A549 (cell line): Measurements from ENCODE around the gene CCDC27. TPM values are rescaled to one million over a fixed set of nuclear protein-coding genes. Genes with fewer than 3 reads are reported as not detected.

Experiments
- ATAC-seq, 2 experiments: fragments of 200-7000 bp in 1 of 2; fragments of >200 bp in 1 of 2; cut with Nextera tagmentation in 1 of 2; cut with Tn5 transposase in 1 of 2; 3 replicates each; pipeline versions ENCODE4 v1.8.0 to v1.9.1; 2018 to 2020; ENCODE audit warnings: mild to moderate bottlenecking in 1 of 2, moderate library complexity in 1 of 2
- CTCF ChIA-PET: fragments of 300-600 bp; sonication (Branson Sonifier 250); formaldehyde crosslinking; extraction: SDS; loops from one replicate; lab custom pipeline; 2021; ENCODE audit warnings: antibody characterized with exemption, inconsistent platforms; lab: Yijun Ruan, JAX
- POLR2A ChIA-PET: fragments of 350-600 bp; formaldehyde crosslinking; extraction: SDS; loops from one replicate; lab custom pipeline; 2021; ENCODE audit warnings: antibody characterized with exemption, inconsistent platforms; lab: Yijun Ruan, JAX
- DNase-seq, 2 experiments: peaks; one replicate each; pipeline versions ENCODE4 v3.0.0 to v3.0.0-alpha.2; 2011 to 2016; ENCODE audit warnings: low read depth in 1 of 2, low spot score in 1 of 2
- FAIRE-seq: peaks from 2 replicates; lab custom pipeline; 2011; peaks lifted over from hg19 to GRCh38; lab: Jason Lieb, UNC
- H3K27ac ChIP-seq, 2 experiments: fragments of >200 bp; sonication (Bioruptor Twin); formaldehyde crosslinking; 3 replicates each; pipeline ENCODE4 v1.5.1; 2016 to 2017
- H3K4me1 ChIP-seq: fragments of >200 bp; sonication (Bioruptor Twin); formaldehyde crosslinking; 3 replicates; pipeline ENCODE4 v1.6.1; 2016
- H3K4me2 ChIP-seq: fragments of >200 bp; sonication (Bioruptor Twin); formaldehyde crosslinking; 3 replicates; pipeline ENCODE4 v1.6.1; 2016
- H3K4me3 ChIP-seq: fragments of >200 bp; sonication (Bioruptor Twin); formaldehyde crosslinking; 3 replicates; pipeline ENCODE4 v1.5.1; 2016
- H3K9me3 ChIP-seq: fragments of >200 bp; sonication (Bioruptor Twin); formaldehyde crosslinking; 3 replicates; pipeline ENCODE4 v1.6.1; 2016
- BHLHE40 ChIP-seq: IDR thresholded peaks from 2 replicates; pipeline ENCODE4 v1.6.1; 2012; ENCODE audit warnings: low read depth, low read length, inconsistent platforms
- CEBPB ChIP-seq, 2 experiments: fragments of >200 bp in 1 of 2; sonication (Bioruptor Twin) in 1 of 2; formaldehyde crosslinking in 1 of 2; IDR thresholded peaks; 2 replicates each; pipeline ENCODE4 v1.6.1; 2012 to 2016
- CHD2 ChIP-seq: fragments of 150-350 bp; IDR thresholded peaks from 2 replicates; pipeline ENCODE4 v1.6.1; 2014; ENCODE audit warnings: low read length; ENCODE audit not compliant: partially characterized antibody
- CHD4 ChIP-seq: fragments of 200-600 bp; sonication (generic); IDR thresholded peaks from 2 replicates; pipeline ENCODE4 v1.6.1; 2016; ENCODE audit warnings: antibody characterized with exemption, mild to moderate bottlenecking, borderline replicate concordance
- EHF ChIP-seq: fragments of 250-450 bp; sonication (Bioruptor Pico); IDR thresholded peaks from 2 replicates; pipeline ENCODE4 v1.5.0; 2020; ENCODE audit warnings: mild to moderate bottlenecking
- EHMT2 ChIP-seq: fragments of 200-600 bp; sonication (generic); IDR thresholded peaks from 2 replicates; pipeline ENCODE4 v1.6.1; 2016; ENCODE audit warnings: antibody characterized with exemption, low read depth, mild to moderate bottlenecking, moderate library complexity
- ESRRA ChIP-seq: fragments of 150-350 bp; IDR thresholded peaks from 2 replicates; pipeline ENCODE4 v1.6.1; 2014; ENCODE audit warnings: mild to moderate bottlenecking, low read length, borderline replicate concordance
- FOSB ChIP-seq: fragments of 250-450 bp; sonication (Bioruptor Pico); IDR thresholded peaks from 2 replicates; pipeline ENCODE4 v1.5.0; 2020; ENCODE audit warnings: mild to moderate bottlenecking, moderate library complexity
- FOSL2 ChIP-seq, 2 experiments: fragments of 450-650 bp in 1 of 2; fragments of >200 bp in 1 of 2; sonication (Bioruptor Twin) in 1 of 2; formaldehyde crosslinking; IDR thresholded peaks; 2 replicates each; pipeline versions ENCODE4 v1.5.0 to v1.6.1; 2016 to 2020; ENCODE audit warnings: mild to moderate bottlenecking in 1 of 2, moderate library complexity in 1 of 2
- HEYL ChIP-seq: fragments of 250-450 bp; sonication (Bioruptor Pico); IDR thresholded peaks from 2 replicates; pipeline ENCODE4 v1.8.0; 2021; ENCODE audit warnings: mild to moderate bottlenecking, moderate library complexity
- HOXB5 ChIP-seq: fragments of 250-450 bp; sonication (Bioruptor Pico); IDR thresholded peaks from 2 replicates; pipeline ENCODE4 v1.5.0; 2020; ENCODE audit warnings: mild to moderate bottlenecking, moderate library complexity
- KDM5A ChIP-seq: fragments of 200-600 bp; sonication (generic); IDR thresholded peaks from 2 replicates; pipeline ENCODE4 v1.6.1; 2016; ENCODE audit warnings: antibody characterized with exemption, mild to moderate bottlenecking
- NPAS2 ChIP-seq: fragments of 250-450 bp; sonication (Bioruptor Pico); IDR thresholded peaks from 2 replicates; pipeline ENCODE4 v1.8.0; 2022; ENCODE audit warnings: mild to moderate bottlenecking, moderate library complexity, borderline replicate concordance
- NR3C1 ChIP-seq: fragments of >200 bp; sonication (Bioruptor Twin); formaldehyde crosslinking; IDR thresholded peaks from 3 replicates; pipeline ENCODE4 v1.6.1; 2017
- POLR2AphosphoS2 ChIP-seq: conservative IDR thresholded peaks from 2 replicates; pipeline ENCODE4 v1.6.1; 2012; ENCODE audit warnings: low read length, improper control_type of control experiment, inconsistent platforms
- RARB ChIP-seq: fragments of 250-450 bp; sonication (Bioruptor Pico); IDR thresholded peaks from 2 replicates; pipeline ENCODE4 v1.8.0; 2021; ENCODE audit warnings: mild to moderate bottlenecking, moderate library complexity
- RNF2 ChIP-seq: fragments of 200-600 bp; sonication (generic); IDR thresholded peaks from 2 replicates; pipeline ENCODE4 v1.6.1; 2016; ENCODE audit warnings: low read depth, mild to moderate bottlenecking, antibody characterized with exemption, moderate library complexity, borderline replicate concordance
- SMC3 ChIP-seq: fragments of >200 bp; sonication (Bioruptor Twin); formaldehyde crosslinking; IDR thresholded peaks from 3 replicates; pipeline ENCODE4 v1.6.1; 2018; ENCODE audit warnings: inconsistent platforms
- SREBF2 ChIP-seq: fragments of 450-650 bp; IDR thresholded peaks from 2 replicates; pipeline ENCODE4 v1.6.1; 2014; ENCODE audit warnings: mild to moderate bottlenecking, moderate library complexity
- TFCP2L1 ChIP-seq: fragments of 250-450 bp; sonication (Bioruptor Pico); IDR thresholded peaks from 2 replicates; pipeline ENCODE4 v1.5.0; 2021; ENCODE audit warnings: mild to moderate bottlenecking
- ZFP36 ChIP-seq: fragments of 450-650 bp; IDR thresholded peaks from 2 replicates; pipeline ENCODE4 v1.6.1; 2014; ENCODE audit warnings: borderline replicate concordance; ENCODE audit not compliant: partially characterized antibody
- WGBS: methylation state at CpG from one replicate; pipeline ENCODE4 v1.1.6; 2017; ENCODE audit errors: missing lambda C conversion rate; 5-methylcytosine and 5-hydroxymethylcytosine counted together
- polyA plus RNA-seq, 4 experiments: library from polyadenylated mRNA; depleted of rRNA in 3 of 4; stranded (reverse); fragments of >200 nt; fragmentation: RNase III in 1 of 4; extraction: RNeasy Plus Mini Kit Qiagen cat#74134 plus additional on column Dnase treatment in 1 of 4; gene quantifications; 2 replicates in 3 of 4; 3 replicates in 1 of 4; pipeline ENCODE4 v1.2.3, GENCODE V29; 2011 to 2017
- TF ChIP-seq, protein P1 (sequence below): IDR thresholded peaks from 2 replicates; pipeline ENCODE4 v1.6.1; 2012; ENCODE audit warnings: low read depth, borderline replicate concordance
- TF ChIP-seq, protein P2 (sequence below): fragments of >200 bp; sonication (Bioruptor Twin); formaldehyde crosslinking; IDR thresholded peaks from 2 replicates; pipeline ENCODE4 v1.6.1; 2016
- TF ChIP-seq, protein P3 (sequence below): fragments of >200 bp; sonication (Bioruptor Twin); formaldehyde crosslinking; IDR thresholded peaks from 3 replicates; pipeline ENCODE4 v1.5.1; 2016
- TF ChIP-seq, protein P4 (sequence below): IDR thresholded peaks from 2 replicates; pipeline ENCODE4 v1.6.1; 2012
- TF ChIP-seq, protein P5 (sequence below): fragments of >200 bp; sonication (Bioruptor Twin); formaldehyde crosslinking; IDR thresholded peaks from 3 replicates; pipeline ENCODE4 v1.6.1; 2016
- TF ChIP-seq, protein P6 (sequence below): fragments of 450-650 bp; IDR thresholded peaks from 2 replicates; pipeline ENCODE4 v1.6.1; 2014; ENCODE audit warnings: antibody characterized with exemption

CCDC27 gene
- polyA plus RNA-seq, 2 of the 4 experiments (the other 2 are of a cell fraction), result not detected

DNA sequence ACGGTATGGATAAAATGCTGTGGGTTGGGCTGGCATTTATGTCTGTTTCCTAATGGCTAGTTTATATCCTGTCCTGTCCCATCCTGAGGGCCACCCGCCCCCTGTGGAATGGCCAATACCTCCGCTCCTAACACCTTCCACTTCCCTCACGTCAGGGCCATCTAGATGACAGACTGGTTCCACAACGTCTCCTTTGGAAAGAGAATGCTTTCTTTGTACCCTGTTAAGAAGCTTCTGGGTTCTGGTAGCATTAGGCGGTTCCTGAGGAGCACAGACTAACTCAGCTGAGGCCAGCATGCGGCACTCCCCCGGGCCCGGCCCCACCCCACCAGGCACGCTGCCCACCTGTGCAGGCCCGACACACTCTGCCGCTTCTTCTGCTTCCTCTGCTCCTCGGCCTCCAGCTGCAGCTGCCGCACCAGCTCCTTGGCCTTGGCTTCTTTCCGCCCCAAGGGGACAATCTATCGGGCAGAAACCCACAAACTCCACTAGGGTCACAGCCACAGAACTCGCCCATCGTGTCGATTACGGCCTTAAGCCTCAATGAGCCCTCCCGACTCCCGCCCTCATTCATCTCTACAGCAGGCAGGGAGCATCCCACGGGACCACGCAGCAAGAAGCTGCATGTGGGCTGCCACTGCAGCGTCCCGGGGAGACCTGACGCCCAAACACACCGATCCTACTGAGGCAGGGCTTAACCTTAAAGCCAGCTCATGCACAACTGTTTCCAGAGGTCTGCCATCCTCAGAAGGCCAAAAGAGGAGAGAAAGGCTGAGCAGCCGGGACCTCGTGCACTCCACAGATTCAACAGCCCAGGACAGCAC lies 31.6 kb downstream of the CCDC27 start:
- no peak overlapping the region for H3K4me2 ChIP-seq
- no peaks in the 10 kb centered on the region for H3K9me3 ChIP-seq
- no peak overlapping the region for H3K27ac ChIP-seq
- POLR2A ChIA-PET, result no interaction called here
- no peak overlapping the region for H3K4me3 ChIP-seq
- no peak for TF ChIP-seq RNF2
- no peak for TF ChIP-seq KDM5A
- TF ChIP-seq EHF (CRISPR knock-in tag), result no peak
- TF ChIP-seq ZFP36, result no peak
- TF ChIP-seq, protein P1, sequence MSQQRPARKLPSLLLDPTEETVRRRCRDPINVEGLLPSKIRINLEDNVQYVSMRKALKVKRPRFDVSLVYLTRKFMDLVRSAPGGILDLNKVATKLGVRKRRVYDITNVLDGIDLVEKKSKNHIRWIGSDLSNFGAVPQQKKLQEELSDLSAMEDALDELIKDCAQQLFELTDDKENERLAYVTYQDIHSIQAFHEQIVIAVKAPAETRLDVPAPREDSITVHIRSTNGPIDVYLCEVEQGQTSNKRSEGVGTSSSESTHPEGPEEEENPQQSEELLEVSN, result no peak
- TF ChIP-seq BHLHE40, result no peak
- TF ChIP-seq NR3C1, result no peak
- no peak for TF ChIP-seq RARB
- no peak for TF ChIP-seq HEYL (CRISPR knock-in tag)
- TF ChIP-seq CEBPB (IDR thresholded peaks at IDR 0.05), result no peak
- TF ChIP-seq, protein P2, sequence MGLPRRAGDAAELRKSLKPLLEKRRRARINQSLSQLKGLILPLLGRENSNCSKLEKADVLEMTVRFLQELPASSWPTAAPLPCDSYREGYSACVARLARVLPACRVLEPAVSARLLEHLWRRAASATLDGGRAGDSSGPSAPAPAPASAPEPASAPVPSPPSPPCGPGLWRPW, result no peak
- no peak for TF ChIP-seq POLR2AphosphoS2
- TF ChIP-seq, protein P3, sequence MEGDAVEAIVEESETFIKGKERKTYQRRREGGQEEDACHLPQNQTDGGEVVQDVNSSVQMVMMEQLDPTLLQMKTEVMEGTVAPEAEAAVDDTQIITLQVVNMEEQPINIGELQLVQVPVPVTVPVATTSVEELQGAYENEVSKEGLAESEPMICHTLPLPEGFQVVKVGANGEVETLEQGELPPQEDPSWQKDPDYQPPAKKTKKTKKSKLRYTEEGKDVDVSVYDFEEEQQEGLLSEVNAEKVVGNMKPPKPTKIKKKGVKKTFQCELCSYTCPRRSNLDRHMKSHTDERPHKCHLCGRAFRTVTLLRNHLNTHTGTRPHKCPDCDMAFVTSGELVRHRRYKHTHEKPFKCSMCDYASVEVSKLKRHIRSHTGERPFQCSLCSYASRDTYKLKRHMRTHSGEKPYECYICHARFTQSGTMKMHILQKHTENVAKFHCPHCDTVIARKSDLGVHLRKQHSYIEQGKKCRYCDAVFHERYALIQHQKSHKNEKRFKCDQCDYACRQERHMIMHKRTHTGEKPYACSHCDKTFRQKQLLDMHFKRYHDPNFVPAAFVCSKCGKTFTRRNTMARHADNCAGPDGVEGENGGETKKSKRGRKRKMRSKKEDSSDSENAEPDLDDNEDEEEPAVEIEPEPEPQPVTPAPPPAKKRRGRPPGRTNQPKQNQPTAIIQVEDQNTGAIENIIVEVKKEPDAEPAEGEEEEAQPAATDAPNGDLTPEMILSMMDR, result no peak
- TF ChIP-seq TFCP2L1 (CRISPR knock-in tag), result no peak
- TF ChIP-seq, protein P4, sequence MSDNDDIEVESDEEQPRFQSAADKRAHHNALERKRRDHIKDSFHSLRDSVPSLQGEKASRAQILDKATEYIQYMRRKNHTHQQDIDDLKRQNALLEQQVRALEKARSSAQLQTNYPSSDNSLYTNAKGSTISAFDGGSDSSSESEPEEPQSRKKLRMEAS, result no peak
- TF ChIP-seq, protein P5, sequence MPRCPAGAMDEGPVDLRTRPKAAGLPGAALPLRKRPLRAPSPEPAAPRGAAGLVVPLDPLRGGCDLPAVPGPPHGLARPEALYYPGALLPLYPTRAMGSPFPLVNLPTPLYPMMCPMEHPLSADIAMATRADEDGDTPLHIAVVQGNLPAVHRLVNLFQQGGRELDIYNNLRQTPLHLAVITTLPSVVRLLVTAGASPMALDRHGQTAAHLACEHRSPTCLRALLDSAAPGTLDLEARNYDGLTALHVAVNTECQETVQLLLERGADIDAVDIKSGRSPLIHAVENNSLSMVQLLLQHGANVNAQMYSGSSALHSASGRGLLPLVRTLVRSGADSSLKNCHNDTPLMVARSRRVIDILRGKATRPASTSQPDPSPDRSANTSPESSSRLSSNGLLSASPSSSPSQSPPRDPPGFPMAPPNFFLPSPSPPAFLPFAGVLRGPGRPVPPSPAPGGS, result no peak
- TF ChIP-seq, all 56 proteins: peak for 0
- FAIRE-seq (no peak), DNase-seq (no peak), ATAC-seq (no peak)
- WGBS, result 95% methylated on average over 25 of the region's 30 CpGs
- CTCF ChIA-PET, result interaction anchor here (1.1 to 1.4 kb wide), 2 partner anchors 10 to 59 kb away, joined by 3 to 4 read pairs; no protein-coding TSS in a partner anchor
- no peaks in the 10 kb centered on the region for H3K4me1 ChIP-seq

DNA sequence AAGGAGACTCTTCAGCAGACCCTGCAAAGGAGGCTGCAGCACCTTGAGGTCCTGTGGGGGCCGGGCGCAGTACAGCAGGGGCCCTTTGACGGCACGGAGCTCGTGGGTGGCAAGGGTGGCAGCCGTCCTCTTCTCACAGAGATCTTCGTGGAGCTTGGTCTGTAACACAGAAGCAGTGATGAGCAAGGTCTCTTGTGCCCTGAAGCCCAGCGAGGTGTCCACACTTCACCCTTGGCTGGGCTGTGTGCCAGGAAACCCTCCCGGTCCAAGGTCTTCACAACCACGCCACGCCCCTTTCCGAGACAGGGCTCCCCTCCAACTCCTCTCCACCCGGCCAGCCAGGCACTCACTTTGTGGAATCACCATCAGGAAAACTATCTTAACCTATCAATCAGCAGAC lies 32.8 kb downstream of the CCDC27 start:
- 80% methylated on average over 5 of the region's 13 CpGs for WGBS
- no peak for DNase-seq
- ChIA-PET CTCF (no interaction called here), POLR2A (no interaction called here)
- Histone ChIP-seq H3K4me1 (no peaks in the 10 kb centered on the region), H3K4me2 (no peak overlapping the region), H3K9me3 (no peaks in the 10 kb centered on the region), H3K4me3 (no peak overlapping the region), H3K27ac (no peak overlapping the region)
- no peak; a peak in 1 of 6 replicates for ATAC-seq
- TF ChIP-seq SREBF2, result no peak
- no peak for TF ChIP-seq NPAS2 (CRISPR knock-in tag)
- TF ChIP-seq, protein P5, result no peak
- no peak for TF ChIP-seq HOXB5 (CRISPR knock-in tag)
- TF ChIP-seq ZFP36, result no peak
- no peak for TF ChIP-seq FOSL2 (IDR thresholded peaks at IDR 0.05)
- no peak for TF ChIP-seq FOSL2 (CRISPR knock-in tag; IDR thresholded peaks at IDR 0.05)
- TF ChIP-seq RARB, result no peak
- TF ChIP-seq CHD4, result no peak
- TF ChIP-seq, protein P6, sequence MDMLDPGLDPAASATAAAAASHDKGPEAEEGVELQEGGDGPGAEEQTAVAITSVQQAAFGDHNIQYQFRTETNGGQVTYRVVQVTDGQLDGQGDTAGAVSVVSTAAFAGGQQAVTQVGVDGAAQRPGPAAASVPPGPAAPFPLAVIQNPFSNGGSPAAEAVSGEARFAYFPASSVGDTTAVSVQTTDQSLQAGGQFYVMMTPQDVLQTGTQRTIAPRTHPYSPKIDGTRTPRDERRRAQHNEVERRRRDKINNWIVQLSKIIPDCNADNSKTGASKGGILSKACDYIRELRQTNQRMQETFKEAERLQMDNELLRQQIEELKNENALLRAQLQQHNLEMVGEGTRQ, result no peak
- no peak for TF ChIP-seq KDM5A
- no peak for TF ChIP-seq SMC3
- TF ChIP-seq, protein P2, result no peak
- TF ChIP-seq EHMT2, result no peak
- no peak for TF ChIP-seq ESRRA
- no peak for TF ChIP-seq CHD2
- TF ChIP-seq FOSB (CRISPR knock-in tag), result no peak
- no peak for FAIRE-seq
